ENCODE measurements around the gene LEKR1. TPM values are rescaled to one million over a fixed set of nuclear protein-coding genes. Genes with fewer than 3 reads are reported as not detected.

LEKR1 gene
- total RNA-seq, 4 donors from 2014 or later: 6.3 to 7.5 (median 6.8) TPM

GRCh38 chr3:156834962-156835535 lies 8.9 kb downstream of the LEKR1 start:
- no peak for DNase-seq
- no peak overlapping the region for H3K27ac ChIP-seq
- 87 to 93% methylated on average over 5 of the region's 5 CpGs for WGBS, 2 donors
- no peak overlapping the region for H3K4me3 ChIP-seq (replicated peaks in 1 of 3)
- H3K9me3 ChIP-seq: no peaks in the 10 kb centered on the region
- intact Hi-C loops (cut with DNase I): no loop called here
- no peaks in the 10 kb centered on the region for H3K36me3 ChIP-seq
- peaks cover 4 to 6% of the 10 kb centered on the region in 2 donors for H3K4me1 ChIP-seq
- H3K27me3 ChIP-seq: no peaks in the 10 kb centered on the region
- TF ChIP-seq POLR2A (IDR thresholded peaks at IDR 0.05) (no peak), CTCF (IDR thresholded peaks at IDR 0.05) (no peak)

- Histone ChIP-seq H3K9me3 (no peaks in the 10 kb centered on the region), H3K36me3 (no peaks in the 10 kb centered on the region), H3K4me1 (peaks cover 3 to 6% of the 10 kb centered on the region in 2 donors), H3K27me3 (no peaks in the 10 kb centered on the region), H3K27ac (no peak overlapping the region), H3K4me3 (replicated peaks in 1 of 3) (no peak overlapping the region)
- intact Hi-C loops (cut with DNase I): no loop called here
- no peak for TF ChIP-seq CTCF (IDR thresholded peaks at IDR 0.05)
- no peak for TF ChIP-seq POLR2A (IDR thresholded peaks at IDR 0.05)
- no peak for DNase-seq
Observed at GRCh38 chr3:156836701-156837100, 10.5 kb downstream of the LEKR1 start.

- no peaks in the 10 kb centered on the region for H3K27me3 ChIP-seq
- intact Hi-C loops (cut with DNase I): no loop called here
- no peaks in the 10 kb centered on the region for H3K9me3 ChIP-seq
- H3K27ac ChIP-seq: no peak overlapping the region
- H3K4me3 ChIP-seq (replicated peaks in 1 of 3): no peak overlapping the region
- TF ChIP-seq POLR2A (IDR thresholded peaks at IDR 0.05) (no peak), CTCF (IDR thresholded peaks at IDR 0.05) (no peak)
- WGBS, 2 donors: 75 to 91% methylated on average over 5 of the region's 5 CpGs
- H3K4me1 ChIP-seq: peaks cover 0 to 6% of the 10 kb centered on the region in 2 donors
- no peaks in the 10 kb centered on the region for H3K36me3 ChIP-seq
- no peak for DNase-seq
Observed at GRCh38 chr3:156837115-156837514, 11.0 kb downstream of the LEKR1 start.

- H3K36me3 ChIP-seq: no peaks in the 10 kb centered on the region
- 85 to 93% methylated on average over 3 of the region's 3 CpGs for WGBS, 2 donors
- TF ChIP-seq POLR2A (IDR thresholded peaks at IDR 0.05) (no peak), CTCF (IDR thresholded peaks at IDR 0.05) (no peak)
- H3K27me3 ChIP-seq: no peaks in the 10 kb centered on the region
- DNase-seq: no peak
- H3K9me3 ChIP-seq: no peaks in the 10 kb centered on the region
- no peak overlapping the region for H3K4me3 ChIP-seq (replicated peaks in 1 of 3)
- H3K4me1 ChIP-seq: peaks cover 4 to 10% of the 10 kb centered on the region in 2 donors
- no peak overlapping the region for H3K27ac ChIP-seq
- intact Hi-C loops (cut with DNase I): no loop called here
Observed at GRCh38 chr3:156838035-156838434, 11.9 kb downstream of the LEKR1 start.

- Histone ChIP-seq H3K36me3 (no peaks in the 10 kb centered on the region), H3K27me3 (no peaks in the 10 kb centered on the region), H3K27ac (no peak overlapping the region), H3K4me1 (peaks cover 12 to 15% of the 10 kb centered on the region in 2 donors), H3K9me3 (no peaks in the 10 kb centered on the region), H3K4me3 (replicated peaks in 1 of 3) (no peak overlapping the region)
- 79 to 80% methylated on average over 3 of the region's 3 CpGs for WGBS, 2 donors
- no peak for DNase-seq
- intact Hi-C loops (cut with DNase I): no loop called here
- TF ChIP-seq POLR2A (IDR thresholded peaks at IDR 0.05) (no peak), CTCF (IDR thresholded peaks at IDR 0.05) (no peak)
Observed at GRCh38 chr3:156840826-156841689, 14.9 kb downstream of the LEKR1 start.
